ENCODE results near the gene ASTE1. TPM values are rescaled to one million over a fixed set of nuclear protein-coding genes. Genes with fewer than 3 reads are reported as not detected.

The ASTE1 gene
- total and polyA plus RNA-seq, 2 of the 8 experiments (the other 6 are each of a cell fraction or from before 2014, with no cell fraction given), result 6.4 TPM; not detected in 1

DNA sequence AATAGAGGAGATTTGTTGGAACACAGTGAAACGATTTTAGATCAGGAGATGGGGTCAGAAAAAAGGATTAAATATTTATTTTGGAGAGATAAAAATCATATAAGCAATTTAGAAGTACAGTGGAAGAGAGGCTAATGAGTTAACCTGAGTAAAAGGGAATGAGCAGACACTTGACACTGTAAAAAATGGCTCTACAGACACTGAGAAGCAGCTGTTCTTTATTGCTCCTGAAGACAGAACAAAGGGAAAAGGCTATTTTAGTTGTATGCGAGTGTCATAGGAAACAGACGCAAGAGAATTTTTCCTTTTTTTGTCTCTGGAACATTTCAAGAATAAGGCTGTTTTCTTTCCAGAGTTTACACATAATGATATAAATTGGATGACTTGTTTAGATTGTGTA, 34.3 kb downstream of the ASTE1 start (continued):
- TF ChIP-seq, protein P1, sequence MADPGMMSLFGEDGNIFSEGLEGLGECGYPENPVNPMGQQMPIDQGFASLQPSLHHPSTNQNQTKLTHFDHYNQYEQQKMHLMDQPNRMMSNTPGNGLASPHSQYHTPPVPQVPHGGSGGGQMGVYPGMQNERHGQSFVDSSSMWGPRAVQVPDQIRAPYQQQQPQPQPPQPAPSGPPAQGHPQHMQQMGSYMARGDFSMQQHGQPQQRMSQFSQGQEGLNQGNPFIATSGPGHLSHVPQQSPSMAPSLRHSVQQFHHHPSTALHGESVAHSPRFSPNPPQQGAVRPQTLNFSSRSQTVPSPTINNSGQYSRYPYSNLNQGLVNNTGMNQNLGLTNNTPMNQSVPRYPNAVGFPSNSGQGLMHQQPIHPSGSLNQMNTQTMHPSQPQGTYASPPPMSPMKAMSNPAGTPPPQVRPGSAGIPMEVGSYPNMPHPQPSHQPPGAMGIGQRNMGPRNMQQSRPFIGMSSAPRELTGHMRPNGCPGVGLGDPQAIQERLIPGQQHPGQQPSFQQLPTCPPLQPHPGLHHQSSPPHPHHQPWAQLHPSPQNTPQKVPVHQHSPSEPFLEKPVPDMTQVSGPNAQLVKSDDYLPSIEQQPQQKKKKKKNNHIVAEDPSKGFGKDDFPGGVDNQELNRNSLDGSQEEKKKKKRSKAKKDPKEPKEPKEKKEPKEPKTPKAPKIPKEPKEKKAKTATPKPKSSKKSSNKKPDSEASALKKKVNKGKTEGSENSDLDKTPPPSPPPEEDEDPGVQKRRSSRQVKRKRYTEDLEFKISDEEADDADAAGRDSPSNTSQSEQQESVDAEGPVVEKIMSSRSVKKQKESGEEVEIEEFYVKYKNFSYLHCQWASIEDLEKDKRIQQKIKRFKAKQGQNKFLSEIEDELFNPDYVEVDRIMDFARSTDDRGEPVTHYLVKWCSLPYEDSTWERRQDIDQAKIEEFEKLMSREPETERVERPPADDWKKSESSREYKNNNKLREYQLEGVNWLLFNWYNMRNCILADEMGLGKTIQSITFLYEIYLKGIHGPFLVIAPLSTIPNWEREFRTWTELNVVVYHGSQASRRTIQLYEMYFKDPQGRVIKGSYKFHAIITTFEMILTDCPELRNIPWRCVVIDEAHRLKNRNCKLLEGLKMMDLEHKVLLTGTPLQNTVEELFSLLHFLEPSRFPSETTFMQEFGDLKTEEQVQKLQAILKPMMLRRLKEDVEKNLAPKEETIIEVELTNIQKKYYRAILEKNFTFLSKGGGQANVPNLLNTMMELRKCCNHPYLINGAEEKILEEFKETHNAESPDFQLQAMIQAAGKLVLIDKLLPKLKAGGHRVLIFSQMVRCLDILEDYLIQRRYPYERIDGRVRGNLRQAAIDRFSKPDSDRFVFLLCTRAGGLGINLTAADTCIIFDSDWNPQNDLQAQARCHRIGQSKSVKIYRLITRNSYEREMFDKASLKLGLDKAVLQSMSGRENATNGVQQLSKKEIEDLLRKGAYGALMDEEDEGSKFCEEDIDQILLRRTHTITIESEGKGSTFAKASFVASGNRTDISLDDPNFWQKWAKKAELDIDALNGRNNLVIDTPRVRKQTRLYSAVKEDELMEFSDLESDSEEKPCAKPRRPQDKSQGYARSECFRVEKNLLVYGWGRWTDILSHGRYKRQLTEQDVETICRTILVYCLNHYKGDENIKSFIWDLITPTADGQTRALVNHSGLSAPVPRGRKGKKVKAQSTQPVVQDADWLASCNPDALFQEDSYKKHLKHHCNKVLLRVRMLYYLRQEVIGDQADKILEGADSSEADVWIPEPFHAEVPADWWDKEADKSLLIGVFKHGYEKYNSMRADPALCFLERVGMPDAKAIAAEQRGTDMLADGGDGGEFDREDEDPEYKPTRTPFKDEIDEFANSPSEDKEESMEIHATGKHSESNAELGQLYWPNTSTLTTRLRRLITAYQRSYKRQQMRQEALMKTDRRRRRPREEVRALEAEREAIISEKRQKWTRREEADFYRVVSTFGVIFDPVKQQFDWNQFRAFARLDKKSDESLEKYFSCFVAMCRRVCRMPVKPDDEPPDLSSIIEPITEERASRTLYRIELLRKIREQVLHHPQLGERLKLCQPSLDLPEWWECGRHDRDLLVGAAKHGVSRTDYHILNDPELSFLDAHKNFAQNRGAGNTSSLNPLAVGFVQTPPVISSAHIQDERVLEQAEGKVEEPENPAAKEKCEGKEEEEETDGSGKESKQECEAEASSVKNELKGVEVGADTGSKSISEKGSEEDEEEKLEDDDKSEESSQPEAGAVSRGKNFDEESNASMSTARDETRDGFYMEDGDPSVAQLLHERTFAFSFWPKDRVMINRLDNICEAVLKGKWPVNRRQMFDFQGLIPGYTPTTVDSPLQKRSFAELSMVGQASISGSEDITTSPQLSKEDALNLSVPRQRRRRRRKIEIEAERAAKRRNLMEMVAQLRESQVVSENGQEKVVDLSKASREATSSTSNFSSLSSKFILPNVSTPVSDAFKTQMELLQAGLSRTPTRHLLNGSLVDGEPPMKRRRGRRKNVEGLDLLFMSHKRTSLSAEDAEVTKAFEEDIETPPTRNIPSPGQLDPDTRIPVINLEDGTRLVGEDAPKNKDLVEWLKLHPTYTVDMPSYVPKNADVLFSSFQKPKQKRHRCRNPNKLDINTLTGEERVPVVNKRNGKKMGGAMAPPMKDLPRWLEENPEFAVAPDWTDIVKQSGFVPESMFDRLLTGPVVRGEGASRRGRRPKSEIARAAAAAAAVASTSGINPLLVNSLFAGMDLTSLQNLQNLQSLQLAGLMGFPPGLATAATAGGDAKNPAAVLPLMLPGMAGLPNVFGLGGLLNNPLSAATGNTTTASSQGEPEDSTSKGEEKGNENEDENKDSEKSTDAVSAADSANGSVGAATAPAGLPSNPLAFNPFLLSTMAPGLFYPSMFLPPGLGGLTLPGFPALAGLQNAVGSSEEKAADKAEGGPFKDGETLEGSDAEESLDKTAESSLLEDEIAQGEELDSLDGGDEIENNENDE (IDR thresholded peaks at IDR 0.05; ENCODE audit: insufficient replicate concordance, low read length), result no peak
- TF ChIP-seq BCL11A (IDR thresholded peaks at IDR 0.05; ENCODE audit: low read depth in 2 of 2, low read length in 2 of 2) (no peak), SRF (IDR thresholded peaks at IDR 0.05; ENCODE audit: low read depth, low read length) (no peak), SAP30 (IDR thresholded peaks at IDR 0.05; ENCODE audit: insufficient read depth, insufficient replicate concordance, low read length) (no peak), EP300 (IDR thresholded peaks at IDR 0.05; ENCODE audit: borderline replicate concordance in 1 of 2, low read depth in 2 of 2, low read length in 2 of 2) (no peak), SIN3A (conservative IDR thresholded peaks at IDR 0.05 in 1 of 2, IDR thresholded peaks at IDR 0.05 in 1 of 2; ENCODE audit: low read depth in 1 of 2, low read length in 2 of 2) (no peak), RAD21 (IDR thresholded peaks at IDR 0.05 in 1 of 2, conservative IDR thresholded peaks at IDR 0.05 in 1 of 2; ENCODE audit: low read depth in 2 of 2, low read length in 2 of 2) (no peak), EGR1 (IDR thresholded peaks at IDR 0.05; ENCODE audit: borderline replicate concordance, low read depth, low read length) (no peak), RXRA (IDR thresholded peaks at IDR 0.05; ENCODE audit: insufficient read depth, low read depth, low read length) (no peak)
